ENCODE measurements around the gene SRD5A1.

DNA sequence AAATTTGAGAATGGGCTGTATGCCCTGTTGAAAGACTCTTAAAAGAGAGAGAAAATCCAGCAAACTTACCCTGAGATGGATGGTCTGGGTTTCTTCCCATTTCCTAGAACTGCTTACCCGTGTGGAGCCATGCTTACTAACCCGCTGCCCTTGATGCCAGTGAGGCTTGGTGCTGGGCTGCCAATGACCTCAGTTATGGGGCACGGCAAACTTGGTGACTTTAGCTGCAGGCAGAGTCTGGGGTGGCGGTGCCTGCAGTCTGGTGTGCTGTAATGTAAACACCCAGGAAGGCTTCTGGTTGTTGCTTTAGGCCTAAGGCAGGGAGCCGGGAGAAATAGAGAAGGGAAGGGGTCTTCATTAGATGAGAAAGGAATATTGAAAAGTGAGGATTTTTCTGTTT is 72.7 kb downstream of the SRD5A1 start:
- no peak for TF ChIP-seq GATA2 (IDR thresholded peaks at IDR 0.05; ENCODE audit: low read depth, low read length)
- TF ChIP-seq GATA3 (IDR thresholded peaks at IDR 0.05; ENCODE audit: low read depth, low read length): no peak

Data from SH-SY5Y (cell line).